K562 (cell line): ENCODE measurements around the gene LOXHD1. TPM values are rescaled to one million over a fixed set of nuclear protein-coding genes. Genes with fewer than 3 reads are reported as not detected.
A peak's percentile ranks its signal among the peaks of the same experiment; 100 is the strongest.

Experiments
- ATAC-seq: fragments of 200-7000 bp; cut with Tn5 transposase; 3 replicates; pipeline ENCODE4 v1.9.1; 2020; ENCODE audit warnings: moderate library complexity
- BruUV-seq: library from RNA; stranded (reverse); fragments of 400-500 nt; replicated peaks from 2 replicates; lab custom pipeline; 2021; lab: Mats Ljungman, UMichigan
- CTCF ChIA-PET: fragments of 300-600 bp; formaldehyde crosslinking; extraction: SDS; loops from one replicate; lab custom pipeline; 2021; ENCODE audit warnings: low intra/inter-chr PET ratio; lab: Yijun Ruan, JAX
- POLR2A ChIA-PET: fragments of 300-600, 350-650 bp; sonication (Branson Sonifier 250); formaldehyde crosslinking; extraction: SDS; loops from one replicate; lab custom pipeline; 2021; ENCODE audit warnings: antibody characterized with exemption, inconsistent platforms; lab: Yijun Ruan, JAX
- DNase-seq, 4 experiments: peaks; one replicate each; pipeline versions ENCODE4 v3.0.0 to v3.0.0-alpha.2; 2011 to 2018; ENCODE audit warnings: low spot score in 3 of 4, mixed read lengths in 3 of 4; ENCODE audit errors: extremely low read depth in 1 of 4
- FAIRE-seq: peaks from 2 replicates; lab custom pipeline; 2011; peaks lifted over from hg19 to GRCh38; lab: Jason Lieb, UNC
- H2AFZ ChIP-seq: 2 replicates; pipeline ENCODE4 v1.6.0; 2011; ENCODE audit warnings: low read depth, low read length, control low read depth, inconsistent platforms
- H3K27ac ChIP-seq: fragments of 200-600 bp; 3 replicates; pipeline ENCODE4 v1.8.0; 2011; ENCODE audit warnings: low read depth, mild to moderate bottlenecking, control low read depth, inconsistent platforms, low read length, moderate library complexity, mixed read lengths; ENCODE audit errors: extremely low read depth
- H3K27me3 ChIP-seq, 2 experiments: fragments of 300-600 bp in 1 of 2; 2 replicates in 1 of 2; 3 replicates in 1 of 2; pipeline versions ENCODE4 v1.6.0 to v1.8.0; 2011; ENCODE audit warnings: inconsistent platforms in 2 of 2, low read length in 2 of 2, mild to moderate bottlenecking in 1 of 2, mixed read lengths in 1 of 2, moderate library complexity in 1 of 2; ENCODE audit not compliant: control insufficient read depth in 2 of 2, insufficient read depth in 2 of 2
- H3K36me3 ChIP-seq: fragments of 300-600 bp; 3 replicates; pipeline ENCODE4 v1.8.0; 2011; ENCODE audit warnings: mild to moderate bottlenecking, low read length, inconsistent platforms; ENCODE audit not compliant: control insufficient read depth, insufficient read depth
- H3K4me1 ChIP-seq, 2 experiments: fragments of 200-600 bp in 1 of 2; replicated peaks in 1 of 2; 2 replicates in 1 of 2; 3 replicates in 1 of 2; pipeline versions ENCODE4 v1.5.1 to v1.8.0; 2011; ENCODE audit warnings: inconsistent platforms in 2 of 2, low read length in 2 of 2, mild to moderate bottlenecking in 1 of 2, mixed read lengths in 1 of 2, moderate library complexity in 1 of 2; ENCODE audit not compliant: control insufficient read depth in 2 of 2, insufficient read depth in 2 of 2
- H3K4me2 ChIP-seq: 2 replicates; pipeline ENCODE4 v1.6.1; 2011; ENCODE audit warnings: low read length, control low read depth, inconsistent platforms, mixed read lengths; ENCODE audit not compliant: insufficient read depth
- H3K4me3 ChIP-seq: fragments of 200-600 bp; sonication (generic), shearing (Covaris generic); 2 replicates; pipeline ENCODE4 v1.5.1; 2016; ENCODE audit warnings: control low read depth, inconsistent platforms
- H3K79me2 ChIP-seq: fragments of 200-600 bp; 3 replicates; pipeline ENCODE4 v1.8.0; 2011; ENCODE audit warnings: low read length, inconsistent platforms; ENCODE audit not compliant: control insufficient read depth, insufficient read depth
- H3K9ac ChIP-seq, 2 experiments: 2 replicates each; pipeline versions ENCODE4 v1.6.0 to v1.6.1; 2011; ENCODE audit warnings: low read depth in 2 of 2, low read length in 2 of 2, control low read depth in 1 of 2, inconsistent platforms in 1 of 2, mild to moderate bottlenecking in 1 of 2, mixed read lengths in 1 of 2; ENCODE audit not compliant: insufficient read depth in 1 of 2
- H3K9me1 ChIP-seq: one replicate; pipeline ENCODE4 v1.6.0; 2011; ENCODE audit warnings: inconsistent platforms, mild to moderate bottlenecking, low read length, moderate library complexity; ENCODE audit not compliant: control insufficient read depth, insufficient read depth
- H3K9me3 ChIP-seq: replicated peaks from 2 replicates; pipeline ENCODE4 v1.5.1; 2011; ENCODE audit warnings: low read depth, low read length, inconsistent platforms; ENCODE audit not compliant: control insufficient read depth, insufficient read depth
- H4K20me1 ChIP-seq: replicated peaks from 2 replicates; pipeline ENCODE4 v1.6.1; 2011; ENCODE audit warnings: low read length, inconsistent platforms, mixed read lengths; ENCODE audit not compliant: control insufficient read depth, insufficient read depth
- ATF6 ChIP-seq: sonication (generic); formaldehyde crosslinking; IDR thresholded peaks from 2 replicates; pipeline ENCODE4 v1.4.0; 2020; ENCODE audit warnings: mild to moderate bottlenecking, missing genetic modification reagents
- HNRNPK ChIP-seq: fragments of 200-400 bp; formaldehyde crosslinking; IDR thresholded peaks from one replicate; pipeline ENCODE4 v1.6.1; 2018; ENCODE audit warnings: mild to moderate bottlenecking, low read depth, low read length; ENCODE audit not compliant: poor library complexity, severe bottlenecking
- HNRNPLL ChIP-seq: fragments of 200-400 bp; formaldehyde crosslinking; IDR thresholded peaks from 2 replicates; pipeline ENCODE4 v1.6.1; 2017; ENCODE audit warnings: low read length, low read depth, mild to moderate bottlenecking; ENCODE audit not compliant: poor library complexity, severe bottlenecking
- NFE2 ChIP-seq: IDR thresholded peaks from 2 replicates; pipeline ENCODE4 v1.6.1; 2014; ENCODE audit warnings: antibody characterized with exemption, low read depth
- NFIC ChIP-seq: fragments of 450-650 bp; IDR thresholded peaks from 2 replicates; pipeline ENCODE4 v1.6.1; 2017; ENCODE audit warnings: mild to moderate bottlenecking, inconsistent platforms
- NRF1 ChIP-seq, 2 experiments: fragments of 450-650 bp; IDR thresholded peaks in 1 of 2; conservative IDR thresholded peaks in 1 of 2; 2 replicates each; pipeline ENCODE4 v1.6.1; 2014; ENCODE audit warnings: mild to moderate bottlenecking in 2 of 2
- TFE3 ChIP-seq: fragments of 450-650 bp; formaldehyde crosslinking; IDR thresholded peaks from 2 replicates; pipeline ENCODE4 v1.4.0; 2020; ENCODE audit warnings: mild to moderate bottlenecking, mixed read lengths
- ZNF274 ChIP-seq: IDR thresholded peaks from 2 replicates; pipeline ENCODE4 v1.6.1; 2011; ENCODE audit warnings: low read depth, mild to moderate bottlenecking, low read length, moderate library complexity, borderline replicate concordance
- ZNF586 ChIP-seq: fragments of 450-650 bp; formaldehyde crosslinking; conservative IDR thresholded peaks from 2 replicates; pipeline ENCODE4 v1.4.0; 2020; ENCODE audit warnings: mild to moderate bottlenecking, moderate library complexity
- ZNF707 ChIP-seq: fragments of 250-450 bp; sonication (Bioruptor Pico); conservative IDR thresholded peaks from 2 replicates; pipeline ENCODE4 v1.8.0; 2022; ENCODE audit warnings: inconsistent platforms, mild to moderate bottlenecking, moderate library complexity
- WGBS: fragments of 100-300 bp; shearing (Covaris generic); methylation state at CpG from one replicate; pipeline ENCODE4 v1.1.6; 2016; ENCODE audit warnings: low coverage, mixed read lengths; ENCODE audit not compliant: insufficient coverage; ENCODE audit errors: missing lambda C conversion rate; 5-methylcytosine and 5-hydroxymethylcytosine counted together
- in situ Hi-C: fragments of 300-500 bp; cut with MboI; formaldehyde crosslinking; loops from 4 replicates; pipeline ENCODE4 v1.15.0; 2018; ENCODE audit warnings: inconsistent platforms, mixed read lengths
- intact Hi-C: fragments of 100-400 bp; cut with micrococcal nuclease; formaldehyde crosslinking; loops from 2 replicates; pipeline ENCODE4 v1.14.2; 2022
- polyA plus RNA-seq, 8 experiments: library from polyadenylated mRNA; depleted of rRNA in 4 of 8; stranded (reverse) in 5 of 8; unstranded in 3 of 8; fragments of >200 nt; fragmentation: Nextera tagmentation in 2 of 8; fragmentation: Illumina TruSeq in 1 of 8; extraction: Ambion mirVana in 2 of 8; extraction: Trizol in 1 of 8; gene quantifications; 2 replicates each; pipeline versions ENCODE4 v1.2.1 to v1.2.3, GENCODE V29; 2011 to 2014; ENCODE audit warnings: inconsistent platforms in 1 of 8, missing spikeins in 1 of 8
- total RNA-seq, 7 experiments: library from RNA; depleted of rRNA in 6 of 7; stranded (reverse); fragments of >200 nt in 6 of 7; fragmentation: Illumina TruSeq in 2 of 7; extraction: Trizol in 2 of 7; gene quantifications; 2 replicates each; pipeline versions ENCODE4 v1.2.1 to v1.2.3, GENCODE V29; 2011 to 2021; ENCODE audit warnings: low replicate concordance in 1 of 7

The LOXHD1 gene
- total and polyA plus RNA-seq, 9 of the 15 experiments (the other 6 are each of a cell fraction or from before 2014, with no cell fraction given): not detected

DNA sequence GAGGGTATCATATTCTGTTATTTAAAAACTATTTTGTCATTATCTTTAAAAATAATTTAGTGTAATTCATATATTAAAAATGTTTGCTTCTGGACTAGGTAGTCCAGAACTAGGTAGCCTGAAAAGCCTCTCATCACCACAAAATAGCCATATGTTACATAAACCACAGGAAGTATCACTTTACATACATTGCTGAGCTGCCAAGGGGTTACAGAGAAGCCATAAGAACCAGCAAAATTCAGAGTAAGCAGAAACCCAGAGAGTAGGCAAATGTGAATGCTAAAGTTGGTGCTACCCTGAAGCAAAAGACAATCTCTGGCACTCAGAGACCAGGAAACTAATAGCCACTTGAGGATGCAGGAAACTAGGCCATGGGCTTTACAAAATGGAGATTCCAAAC lies 60.9 kb downstream of the LOXHD1 start (continued):
- TF ChIP-seq ATF6 (CRISPR knock-in tag) (no peak), TFE3 (CRISPR knock-in tag) (no peak), ZNF274 (no peak), HNRNPK (no peak), ZNF707 (CRISPR knock-in tag) (no peak), HNRNPLL (no peak)

DNA sequence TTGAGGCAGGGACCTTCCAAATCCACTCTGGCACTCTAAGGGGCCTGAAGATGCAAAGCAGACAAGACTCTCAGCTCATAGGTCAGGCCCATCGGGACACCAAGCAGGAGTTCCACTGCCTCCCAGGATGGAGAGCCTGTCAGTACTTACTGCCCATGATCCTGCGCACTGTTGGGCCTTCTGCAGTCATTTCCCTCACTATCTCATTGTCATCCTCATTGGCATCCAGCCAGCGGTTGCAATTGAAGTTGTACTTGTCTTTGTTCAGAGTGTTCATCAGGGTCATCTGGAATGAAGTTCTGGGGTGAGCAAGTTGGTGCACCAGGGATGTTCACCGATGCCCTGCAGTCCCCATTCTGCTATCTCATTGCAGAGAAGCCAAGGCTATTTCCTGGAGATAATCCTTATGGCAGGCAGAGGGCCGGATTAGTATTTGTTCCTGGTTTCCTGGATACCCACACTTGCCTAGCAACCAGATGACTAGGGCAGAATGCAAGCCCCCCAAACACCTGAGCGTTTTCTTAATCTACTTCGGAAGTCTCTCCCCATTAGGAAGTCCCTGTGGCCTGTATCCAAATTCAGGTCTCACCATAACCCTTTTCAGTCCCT lies 65.1 kb downstream of the LOXHD1 start:
- Histone ChIP-seq H3K27me3 (0 out of 5 replicates have a peak, but pooled peaks cover 0 to 5% of the 10 kb centered on the region in 2 experiments), H3K36me3 (no peaks in the 10 kb centered on the region), H2AFZ (no peak overlapping the region), H3K9me3 (no peaks in the 10 kb centered on the region)
- TF ChIP-seq NFIC (peak; percentile 80), NFE2 (peak; percentile 41), NRF1 (conservative IDR thresholded peaks at IDR 0.05 in 1 of 2, IDR thresholded peaks at IDR 0.05 in 1 of 2) (0 out of 4 replicates have a peak, but pooled peaks of 1 of the 2 experiments have one; percentile 40), ZNF586 (CRISPR knock-in tag) (no peak)
- TF ChIP-seq, all 486 proteins: peak for 3
- 0% methylated on average over 6 of the region's 7 CpGs for WGBS
- ChIA-PET POLR2A (no interaction called here), CTCF (no interaction called here)
- BruUV-seq: no TSS peak
- no peak for FAIRE-seq
- H3K9me1 ChIP-seq: no peaks in the 10 kb centered on the region
- in situ Hi-C loops: no loop called here
- no peak overlapping the region for H3K4me2 ChIP-seq
- H3K4me1 ChIP-seq: no peaks in the 10 kb centered on the region
- no peaks in the 10 kb centered on the region for H4K20me1 ChIP-seq
- H3K27ac ChIP-seq: no peak overlapping the region
- intact Hi-C loops: no loop called here
- H3K79me2 ChIP-seq: no peaks in the 10 kb centered on the region
- ATAC-seq: no peak
- H3K4me3 ChIP-seq: no peak overlapping the region
- no peak overlapping the region for H3K9ac ChIP-seq
- peak in 1 of 4 experiments; percentile 17 for DNase-seq
